GM10266 (cell line): ENCODE results near the gene GGA1.

Experiments used
- DNase-seq: peaks from one replicate; pipeline ENCODE4 v3.0.0; 2012; ENCODE audit errors: extremely low spot score
- CTCF ChIP-seq: IDR thresholded peaks from 2 replicates; pipeline ENCODE4 v1.5.1; 2012; ENCODE audit warnings: mild to moderate bottlenecking, low read depth; ENCODE audit not compliant: control insufficient read depth, insufficient read depth; ENCODE audit errors: missing control alignments

GGA1 gene

GRCh38 chr22:37627545-37627944 is 18.9 kb downstream of the GGA1 start:
- DNase-seq = no peak
- no peak for TF ChIP-seq CTCF

GRCh38 chr22:37628830-37629229 is 20.2 kb downstream of the GGA1 start:
- DNase-seq = no peak
- TF ChIP-seq CTCF = no peak

GRCh38 chr22:37629928-37630327 is 21.3 kb downstream of the GGA1 start:
- DNase-seq = no peak
- TF ChIP-seq CTCF = no peak

GRCh38 chr22:37630839-37631435 is 22.3 kb downstream of the GGA1 start:
- no peak for DNase-seq
- TF ChIP-seq CTCF = no peak

GRCh38 chr22:37631448-37632173 is 23.0 kb downstream of the GGA1 start:
- DNase-seq = no peak
- TF ChIP-seq CTCF = no peak

- no peak for TF ChIP-seq CTCF
- DNase-seq = peak; percentile 57
Observed at GRCh38 chr22:37632174-37633088, 23.8 kb downstream of the GGA1 start.
